Testis (tissue), 3 donors: ENCODE results near the gene MAML2. TPM values are rescaled to one million over a fixed set of nuclear protein-coding genes. Genes with fewer than 3 reads are reported as not detected.

ENCODE experiments used
- DNase-seq: peaks from one replicate; pipeline ENCODE4 v3.0.0-alpha.2; 2019
- H3K27ac ChIP-seq, 2 donors: fragments of 200-600 bp; sonication (generic); one replicate each; pipeline ENCODE4 v1.5.1; 2019
- H3K27me3 ChIP-seq: fragments of 200-600 bp; sonication (generic); one replicate; pipeline ENCODE4 v1.5.1; 2019
- H3K36me3 ChIP-seq: fragments of 200-600 bp; sonication (generic); one replicate; pipeline ENCODE4 v1.5.1; 2017; ENCODE audit warnings: low read depth; ENCODE audit errors: missing control alignments
- H3K4me1 ChIP-seq: fragments of 200-600 bp; sonication (generic); one replicate; pipeline ENCODE4 v1.5.1; 2019
- H3K4me3 ChIP-seq, 2 donors: fragments of 200-600 bp; sonication (generic); one replicate each; pipeline ENCODE4 v1.5.1; 2017 to 2019
- H3K9me3 ChIP-seq: fragments of 200-600 bp; sonication (generic); one replicate; pipeline ENCODE4 v1.5.1; 2017
- POLR2A ChIP-seq: fragments of 450-650 bp; IDR thresholded peaks from one replicate; pipeline ENCODE4 v1.6.1; 2017; ENCODE audit warnings: antibody characterized with exemption, mild to moderate bottlenecking, moderate library complexity
- WGBS, 2 donors: methylation state at CpG; one replicate each; pipeline ENCODE4 v1.1.5; 2018; 5-methylcytosine and 5-hydroxymethylcytosine counted together
- intact Hi-C: fragments of 100-400 bp; cut with DNase I; formaldehyde crosslinking; loops from one replicate; pipeline ENCODE4 v1.15.1; 2023; ENCODE audit warnings: low total_unique reads
- polyA plus RNA-seq: library from polyadenylated mRNA; stranded (reverse); fragments of 350-450 nt; fragmentation: Illumina TruSeq; extraction: RNeasy Lipid Tissue Mini Kit (QIAGEN cat#74804); gene quantifications from one replicate; pipeline ENCODE4 v1.2.3, GENCODE V29; 2014; ENCODE audit warnings: low read depth, low replicate concordance; ENCODE audit not compliant: insufficient read depth
- total RNA-seq, 2 donors: library from RNA; depleted of rRNA; stranded (reverse); fragments of >200 nt; gene quantifications; one replicate each; pipeline ENCODE4 v1.2.3, GENCODE V29; 2016
- TF ChIP-seq, protein P1 (sequence below), 3 experiments: fragments of 450-650 bp in 2 of 3; fragments of 200-600 bp in 1 of 3; sonication (generic) in 1 of 3; IDR thresholded peaks; one replicate each; pipeline ENCODE4 v1.5.1; 2016 to 2019; ENCODE audit warnings: antibody characterized with exemption in 3 of 3, mild to moderate bottlenecking in 2 of 3, moderate library complexity in 1 of 3

MAML2 gene
- total and polyA plus RNA-seq, 3 donors from 2014 or later = 5.1 to 23.6 (median 17.6) TPM

DNA sequence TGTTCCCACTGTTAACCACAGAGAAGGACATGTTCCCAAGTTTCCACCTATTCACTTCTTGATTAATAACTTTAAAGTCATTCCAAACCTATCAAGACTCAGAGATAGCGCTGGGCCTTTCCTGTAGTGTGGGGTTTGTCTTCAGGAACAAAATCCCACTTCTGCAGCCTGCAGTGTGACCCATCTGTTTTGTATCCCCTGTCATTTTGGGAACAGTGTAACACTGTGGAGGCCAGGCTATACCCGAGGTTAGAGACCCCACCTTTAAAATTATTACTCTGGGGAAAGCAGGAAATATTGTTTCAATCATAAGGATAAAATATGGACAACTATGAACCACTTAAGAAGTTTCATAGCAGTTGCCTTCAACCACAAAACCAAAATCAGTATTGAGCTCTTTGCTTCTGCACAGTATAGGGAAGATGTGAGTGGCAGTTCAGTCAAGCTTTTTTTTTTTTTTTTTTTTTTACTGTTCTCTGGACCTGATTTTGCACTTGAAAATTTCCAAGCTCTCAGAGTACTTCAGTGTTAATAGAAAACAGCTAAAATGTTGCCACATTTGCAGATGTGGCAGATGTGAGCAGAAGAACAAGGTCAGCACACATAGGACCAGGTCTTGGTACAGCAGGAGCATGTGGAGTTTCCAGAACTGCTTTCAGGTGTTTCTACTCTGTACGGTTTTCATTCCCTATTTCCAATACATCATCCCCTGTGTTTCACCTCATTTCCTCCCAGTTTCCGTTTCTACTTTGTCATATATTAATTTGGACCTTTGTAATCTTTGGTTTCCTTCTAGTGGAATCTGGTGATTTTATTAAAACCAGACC is 121.5 kb downstream of the MAML2 start:
- Histone ChIP-seq H3K27me3 (no peaks in the 10 kb centered on the region), H3K9me3 (no peaks in the 10 kb centered on the region), H3K36me3 (no peaks in the 10 kb centered on the region), H3K4me1 (no peaks in the 10 kb centered on the region), H3K4me3 (no peak overlapping the region), H3K27ac (no peak overlapping the region)
- intact Hi-C loops = no loop called here
- TF ChIP-seq POLR2A = no peak
- TF ChIP-seq, protein P1, sequence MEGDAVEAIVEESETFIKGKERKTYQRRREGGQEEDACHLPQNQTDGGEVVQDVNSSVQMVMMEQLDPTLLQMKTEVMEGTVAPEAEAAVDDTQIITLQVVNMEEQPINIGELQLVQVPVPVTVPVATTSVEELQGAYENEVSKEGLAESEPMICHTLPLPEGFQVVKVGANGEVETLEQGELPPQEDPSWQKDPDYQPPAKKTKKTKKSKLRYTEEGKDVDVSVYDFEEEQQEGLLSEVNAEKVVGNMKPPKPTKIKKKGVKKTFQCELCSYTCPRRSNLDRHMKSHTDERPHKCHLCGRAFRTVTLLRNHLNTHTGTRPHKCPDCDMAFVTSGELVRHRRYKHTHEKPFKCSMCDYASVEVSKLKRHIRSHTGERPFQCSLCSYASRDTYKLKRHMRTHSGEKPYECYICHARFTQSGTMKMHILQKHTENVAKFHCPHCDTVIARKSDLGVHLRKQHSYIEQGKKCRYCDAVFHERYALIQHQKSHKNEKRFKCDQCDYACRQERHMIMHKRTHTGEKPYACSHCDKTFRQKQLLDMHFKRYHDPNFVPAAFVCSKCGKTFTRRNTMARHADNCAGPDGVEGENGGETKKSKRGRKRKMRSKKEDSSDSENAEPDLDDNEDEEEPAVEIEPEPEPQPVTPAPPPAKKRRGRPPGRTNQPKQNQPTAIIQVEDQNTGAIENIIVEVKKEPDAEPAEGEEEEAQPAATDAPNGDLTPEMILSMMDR (IDR thresholded peaks at IDR 0.05) = no peak
- no peak for DNase-seq
- WGBS, 2 donors = 40 to 52% methylated on average over 4 of the region's 4 CpGs

- H3K27ac ChIP-seq = no peak overlapping the region
- intact Hi-C loops = no loop called here
- H3K36me3 ChIP-seq = no peaks in the 10 kb centered on the region
- no peaks in the 10 kb centered on the region for H3K27me3 ChIP-seq
- no peak overlapping the region for H3K4me3 ChIP-seq
- H3K9me3 ChIP-seq = no peaks in the 10 kb centered on the region
- TF ChIP-seq POLR2A = no peak
- TF ChIP-seq, protein P1 (IDR thresholded peaks at IDR 0.05) = no peak
- WGBS, 2 donors = 46 to 57% methylated on average over 3 of the region's 3 CpGs
- no peak for DNase-seq
- H3K4me1 ChIP-seq = peaks cover 10% of the 10 kb centered on the region
Observed at GRCh38 chr11:96219981-96220623, 122.9 kb downstream of the MAML2 start.

GRCh38 chr11:96218901-96219300 is 124.1 kb downstream of the MAML2 start:
- H3K4me1 ChIP-seq = peaks cover 16% of the 10 kb centered on the region

GRCh38 chr11:96218006-96218405 is 125.0 kb downstream of the MAML2 start:
- Histone ChIP-seq H3K27me3 (no peaks in the 10 kb centered on the region), H3K4me1 (peaks cover 25% of the 10 kb centered on the region), H3K27ac (no peak overlapping the region), H3K4me3 (no peak overlapping the region), H3K9me3 (no peaks in the 10 kb centered on the region), H3K36me3 (no peaks in the 10 kb centered on the region)
- no peak for DNase-seq
- 63 to 67% methylated on average over 5 of the region's 5 CpGs for WGBS, 2 donors
- intact Hi-C loops = no loop called here
- TF ChIP-seq, protein P1 (IDR thresholded peaks at IDR 0.05) = no peak
- no peak for TF ChIP-seq POLR2A

More at GRCh38 chr11:96218901-96219300, 124.1 kb downstream of the MAML2 start:
- intact Hi-C loops = no loop called here
- H3K4me3 ChIP-seq = no peak overlapping the region
- TF ChIP-seq POLR2A = no peak
- TF ChIP-seq, protein P1 (IDR thresholded peaks at IDR 0.05) = no peak
- H3K27me3 ChIP-seq = no peaks in the 10 kb centered on the region
- DNase-seq = no peak
- no peak overlapping the region for H3K27ac ChIP-seq
- H3K36me3 ChIP-seq = no peaks in the 10 kb centered on the region
- H3K9me3 ChIP-seq = no peaks in the 10 kb centered on the region
- 76 to 92% methylated on average over 3 of the region's 3 CpGs for WGBS, 2 donors
